Gastrocnemius medialis (tissue), 4 donors: ENCODE results near the gene CMIP. TPM values are rescaled to one million over a fixed set of nuclear protein-coding genes. Genes with fewer than 3 reads are reported as not detected.

Source experiments
- ATAC-seq, 2 donors: fragments of 150-250 bp; one replicate each; pipeline ENCODE4 v1.9.1; 2016
- DNase-seq, 2 donors: peaks; one replicate each; pipeline ENCODE4 v3.0.0-alpha.2; 2019
- H3K27ac ChIP-seq, 4 donors: fragments of 200-600 bp; sonication (generic); 1 replicate in 1 of 4; 2 replicates in 3 of 4; pipeline ENCODE4 v1.5.1; 2016 to 2018; ENCODE audit warnings: mild to moderate bottlenecking in 2 of 4, moderate library complexity in 1 of 4
- H3K27me3 ChIP-seq, 3 donors: fragments of 200-600 bp; sonication (generic) in 2 of 3; 1 replicate in 1 of 3; 2 replicates in 2 of 3; pipeline versions ENCODE4 v1.5.1 to v1.6.0; 2016 to 2019; ENCODE audit warnings: mild to moderate bottlenecking in 1 of 3, moderate library complexity in 1 of 3
- H3K36me3 ChIP-seq, 2 donors: fragments of 200-600 bp; sonication (generic) in 1 of 2; one replicate each; pipeline ENCODE4 v1.5.1; 2017 to 2018
- H3K4me1 ChIP-seq, 2 donors: fragments of 200-600 bp; sonication (generic) in 1 of 2; one replicate each; pipeline ENCODE4 v1.5.1; 2016 to 2017; ENCODE audit warnings: mild to moderate bottlenecking in 2 of 2
- H3K4me3 ChIP-seq, 4 donors: fragments of 200-600 bp; sonication (generic) in 3 of 4; 1 replicate in 1 of 4; 2 replicates in 3 of 4; pipeline ENCODE4 v1.5.1; 2016 to 2019; ENCODE audit warnings: mild to moderate bottlenecking in 2 of 4
- H3K9me3 ChIP-seq, 3 donors: fragments of 200-600 bp; sonication (generic) in 2 of 3; 1 replicate in 1 of 3; 2 replicates in 2 of 3; pipeline ENCODE4 v1.5.1; 2016 to 2019
- CTCF ChIP-seq, 5 experiments: fragments of 450-650 bp in 3 of 5; fragments of 200-600 bp in 2 of 5; sonication (generic) in 2 of 5; IDR thresholded peaks in 4 of 5; conservative IDR thresholded peaks in 1 of 5; 1 replicate in 4 of 5; 2 replicates in 1 of 5; pipeline ENCODE4 v1.5.1; 2016 to 2019; ENCODE audit warnings: antibody characterized with exemption in 5 of 5, mild to moderate bottlenecking in 3 of 5, moderate library complexity in 3 of 5
- POLR2A ChIP-seq, 2 donors: fragments of 450-650 bp; IDR thresholded peaks; one replicate each; pipeline ENCODE4 v1.6.1; 2017; ENCODE audit warnings: antibody characterized with exemption in 2 of 2, mild to moderate bottlenecking in 2 of 2, moderate library complexity in 2 of 2
- in situ Hi-C, 4 donors: fragments of 200-750 bp; cut with MboI; loops; one replicate each; pipeline versions ENCODE4 v1.15.0 to v1.8.0; 2017; ENCODE audit warnings: low sequenced_read_pairs in 4 of 4
- intact Hi-C: fragments of 100-400 bp; cut with DNase I; formaldehyde crosslinking; loops from one replicate; pipeline ENCODE4 v1.15.1; 2023; ENCODE audit warnings: low total_unique reads
- total RNA-seq, 4 donors: library from RNA; depleted of rRNA; stranded (reverse); fragments of >200 nt; gene quantifications; one replicate each; pipeline versions ENCODE4 v1.1.0 to v1.2.3, GENCODE V29; 2016

The CMIP gene
- total RNA-seq, 4 donors from 2014 or later = 0.90 to 5.1 (median 2.7) TPM

DNA sequence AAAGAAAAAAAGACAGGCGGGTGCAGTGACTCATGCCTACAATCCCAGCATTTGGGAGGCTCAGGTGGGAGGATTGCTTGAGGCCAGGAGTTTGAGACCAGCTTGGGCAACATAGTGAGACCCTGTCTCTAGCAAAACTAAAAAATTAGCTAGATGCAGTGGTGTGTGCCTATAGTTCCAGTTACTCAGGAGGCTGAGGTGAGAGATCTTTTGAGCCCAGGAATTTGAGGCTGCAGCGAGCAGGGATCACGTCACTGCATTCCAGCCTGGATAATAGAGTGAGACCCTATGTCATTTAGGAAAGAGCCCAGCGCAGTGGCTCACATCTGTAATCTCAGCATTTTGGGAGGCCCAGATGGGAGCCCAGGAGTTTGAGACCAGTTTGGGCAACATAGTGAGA lies 126.6 kb downstream of the CMIP start:
- ATAC-seq = no peak
- Histone ChIP-seq H3K36me3 (no peaks in the 10 kb centered on the region), H3K27ac (no peak overlapping the region), H3K4me1 (no peaks in the 10 kb centered on the region), H3K27me3 (no peaks in the 10 kb centered on the region), H3K9me3 (no peaks in the 10 kb centered on the region), H3K4me3 (no peak overlapping the region)
- in situ Hi-C loops (no loop called here), intact Hi-C loops (no loop called here)
- no peak for DNase-seq
- TF ChIP-seq CTCF (IDR thresholded peaks at IDR 0.05 in 4 of 5, conservative IDR thresholded peaks at IDR 0.05 in 1 of 5) (no peak), POLR2A (IDR thresholded peaks at IDR 0.05) (no peak)

- no peak overlapping the region for H3K27ac ChIP-seq
- H3K4me3 ChIP-seq = no peak overlapping the region
- no peaks in the 10 kb centered on the region for H3K9me3 ChIP-seq
- H3K27me3 ChIP-seq = no peaks in the 10 kb centered on the region
- H3K36me3 ChIP-seq = no peaks in the 10 kb centered on the region
- no peak for DNase-seq
- no peak for ATAC-seq
- no peaks in the 10 kb centered on the region for H3K4me1 ChIP-seq
- intact Hi-C loops (no loop called here), in situ Hi-C loops (no loop called here)
- TF ChIP-seq POLR2A (IDR thresholded peaks at IDR 0.05) (no peak), CTCF (IDR thresholded peaks at IDR 0.05 in 4 of 5, conservative IDR thresholded peaks at IDR 0.05 in 1 of 5) (no peak)
These were observed 127.2 kb downstream of the CMIP start for GRCh38 chr16:81571592-81572385.

DNA sequence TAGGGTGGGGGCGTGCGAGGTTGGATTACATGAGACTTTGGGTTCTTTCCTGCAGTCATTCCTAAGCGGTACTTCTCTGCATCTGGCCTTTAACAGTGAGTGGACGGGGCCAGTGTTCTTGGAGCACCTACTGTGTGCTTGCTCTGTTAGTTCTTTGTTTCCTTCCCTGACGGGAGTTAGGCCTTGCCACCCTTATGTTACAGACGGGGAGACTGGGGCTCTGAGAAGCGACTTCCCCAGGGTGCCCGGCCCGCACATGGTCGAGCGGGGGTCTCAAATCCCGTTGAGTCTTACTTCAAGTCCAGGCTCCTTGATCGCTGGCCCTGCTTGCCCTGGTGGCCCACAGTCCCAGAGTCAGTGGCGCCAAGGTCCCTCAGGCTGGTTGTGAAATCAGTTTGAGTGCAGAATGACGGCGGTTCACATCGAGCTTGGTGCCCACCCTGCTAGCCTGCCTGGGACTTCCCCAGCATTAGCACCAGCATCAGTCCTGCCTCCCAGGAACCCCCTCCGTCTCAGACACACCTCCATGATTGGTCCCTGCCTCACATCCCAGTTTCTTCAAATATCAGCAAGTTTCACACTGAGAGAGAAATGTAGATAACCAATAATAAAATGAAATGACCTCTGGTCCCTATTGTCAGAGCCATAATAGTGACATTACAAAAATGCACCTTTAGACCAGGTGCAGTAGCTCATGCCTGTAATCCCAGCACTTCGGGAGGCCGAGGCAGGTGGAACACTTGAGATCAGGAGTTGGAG lies 128.0 kb downstream of the CMIP start:
- intact Hi-C loops = no loop called here
- no peak overlapping the region for H3K4me3 ChIP-seq

DNA sequence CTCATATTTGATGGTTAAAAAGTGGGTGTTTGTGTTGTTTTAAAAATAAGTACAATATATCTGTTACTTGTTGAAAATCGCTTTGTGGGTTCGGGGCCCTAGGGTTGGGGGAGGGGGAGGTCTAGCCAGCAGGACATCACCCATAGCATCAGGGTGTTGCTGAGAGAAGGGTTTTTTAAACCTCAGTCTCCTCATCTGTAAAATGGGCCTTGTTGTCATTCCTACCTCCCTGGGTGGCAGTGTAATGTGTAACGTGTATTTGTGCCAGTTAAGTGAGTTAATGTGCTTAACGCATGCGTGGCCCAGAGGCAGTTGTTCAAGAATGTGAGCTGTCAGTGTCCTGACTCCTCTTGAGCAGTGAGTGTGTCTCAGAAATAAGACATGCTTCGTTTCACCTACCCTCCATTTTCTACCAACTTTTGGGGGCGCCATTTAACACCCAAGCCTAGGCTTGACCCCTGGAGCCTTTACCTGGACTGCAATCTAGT lies 129.0 kb downstream of the CMIP start:
- intact Hi-C loops (no loop called here), in situ Hi-C loops (no loop called here)
- no peaks in the 10 kb centered on the region for H3K9me3 ChIP-seq
- H3K27me3 ChIP-seq = no peaks in the 10 kb centered on the region
- no peaks in the 10 kb centered on the region for H3K36me3 ChIP-seq
- ATAC-seq (no peak), DNase-seq (no peak)
- no peaks in the 10 kb centered on the region for H3K4me1 ChIP-seq
- no peak overlapping the region for H3K4me3 ChIP-seq
- no peak overlapping the region for H3K27ac ChIP-seq
- TF ChIP-seq POLR2A (IDR thresholded peaks at IDR 0.05) (no peak), CTCF (IDR thresholded peaks at IDR 0.05 in 4 of 5, conservative IDR thresholded peaks at IDR 0.05 in 1 of 5) (no peak)

More for the DNA sequence above, 128.0 kb downstream of the CMIP start:
- TF ChIP-seq CTCF (IDR thresholded peaks at IDR 0.05 in 4 of 5, conservative IDR thresholded peaks at IDR 0.05 in 1 of 5) (no peak), POLR2A (IDR thresholded peaks at IDR 0.05) (no peak)
- in situ Hi-C loops = no loop called here
- H3K9me3 ChIP-seq = no peaks in the 10 kb centered on the region
- DNase-seq (no peak), ATAC-seq (no peak)
- no peaks in the 10 kb centered on the region for H3K27me3 ChIP-seq
- H3K27ac ChIP-seq = no peak overlapping the region
- H3K4me1 ChIP-seq = no peaks in the 10 kb centered on the region
- no peaks in the 10 kb centered on the region for H3K36me3 ChIP-seq
